ENCODE measurements around the gene GPBP1L1. TPM values are rescaled to one million over a fixed set of nuclear protein-coding genes. Genes with fewer than 3 reads are reported as not detected.

GPBP1L1 gene
- polyA plus RNA-seq, 1 experiment, result 63.0 TPM

- no peak for TF ChIP-seq CTCF (IDR thresholded peaks at IDR 0.05; ENCODE audit: low read depth, low read length)
- H3K9me3 ChIP-seq (ENCODE audit: control insufficient read depth, insufficient read depth, low read length), result peaks cover 6% of the 10 kb centered on the region; the same call in 1 of the 2 replicates
- POLR2A ChIA-PET, result no interaction called here
- H3K27ac ChIP-seq (ENCODE audit: low read depth, low read length), result no peak overlapping the region
- H3K27me3 ChIP-seq (ENCODE audit: control insufficient read depth, insufficient read depth, low read length), result no peaks in the 10 kb centered on the region
- no peak overlapping the region for H3K4me3 ChIP-seq (ENCODE audit: low read depth, low read length)
- DNase-seq (ENCODE audit: low read depth, low spot score), result no peak
- CTCF ChIA-PET, result no interaction called here
Measured at GRCh38 chr1:45619149-45619921, 67.0 kb downstream of the GPBP1L1 start.

GRCh38 chr1:45617618-45618017 is 68.7 kb downstream of the GPBP1L1 start:
- H3K9me3 ChIP-seq (ENCODE audit: control insufficient read depth, insufficient read depth, low read length), result no peaks in the 10 kb centered on the region; the same call in 1 of the 2 replicates
- H3K27me3 ChIP-seq (ENCODE audit: control insufficient read depth, insufficient read depth, low read length), result no peaks in the 10 kb centered on the region
- no peak for DNase-seq (ENCODE audit: low read depth, low spot score)
- POLR2A ChIA-PET, result no interaction called here
- H3K4me3 ChIP-seq (ENCODE audit: low read depth, low read length), result no peak overlapping the region
- TF ChIP-seq CTCF (IDR thresholded peaks at IDR 0.05; ENCODE audit: low read depth, low read length), result no peak
- CTCF ChIA-PET, result no interaction called here
- peak overlapping the region; percentile 48 for H3K27ac ChIP-seq (ENCODE audit: low read depth, low read length)

- ChIA-PET POLR2A (no interaction called here), CTCF (no interaction called here)
- Histone ChIP-seq H3K4me3 (ENCODE audit: low read depth, low read length) (no peak overlapping the region), H3K9me3 (ENCODE audit: control insufficient read depth, insufficient read depth, low read length) (no peaks in the 10 kb centered on the region), H3K27me3 (ENCODE audit: control insufficient read depth, insufficient read depth, low read length) (no peaks in the 10 kb centered on the region), H3K27ac (ENCODE audit: low read depth, low read length) (no peak overlapping the region)
- DNase-seq (ENCODE audit: low read depth, low spot score), result no peak
- TF ChIP-seq CTCF (IDR thresholded peaks at IDR 0.05; ENCODE audit: low read depth, low read length), result no peak
Measured at GRCh38 chr1:45615885-45616284, 70.4 kb downstream of the GPBP1L1 start.

- H3K27ac ChIP-seq (ENCODE audit: low read depth, low read length), result no peak overlapping the region
- ChIA-PET CTCF (no interaction called here), POLR2A (no interaction called here)
- no peak for TF ChIP-seq CTCF (IDR thresholded peaks at IDR 0.05; ENCODE audit: low read depth, low read length)
- H3K27me3 ChIP-seq (ENCODE audit: control insufficient read depth, insufficient read depth, low read length), result no peaks in the 10 kb centered on the region
- no peak overlapping the region for H3K4me3 ChIP-seq (ENCODE audit: low read depth, low read length)
- H3K9me3 ChIP-seq (ENCODE audit: control insufficient read depth, insufficient read depth, low read length), result no peaks in the 10 kb centered on the region
- DNase-seq (ENCODE audit: low read depth, low spot score), result no peak
Measured at GRCh38 chr1:45612941-45613579, 73.3 kb downstream of the GPBP1L1 start.

- ChIA-PET CTCF (no interaction called here), POLR2A (no interaction called here)
- no peak for TF ChIP-seq CTCF (IDR thresholded peaks at IDR 0.05; ENCODE audit: low read depth, low read length)
- H3K9me3 ChIP-seq (ENCODE audit: control insufficient read depth, insufficient read depth, low read length), result no peaks in the 10 kb centered on the region
- H3K27me3 ChIP-seq (ENCODE audit: control insufficient read depth, insufficient read depth, low read length), result no peaks in the 10 kb centered on the region
- DNase-seq (ENCODE audit: low read depth, low spot score), result no peak
- H3K4me3 ChIP-seq (ENCODE audit: low read depth, low read length), result no peak overlapping the region
- H3K27ac ChIP-seq (ENCODE audit: low read depth, low read length), result no peak overlapping the region
Measured at GRCh38 chr1:45610589-45611226, 75.6 kb downstream of the GPBP1L1 start.
